MM.1S (cell line): ENCODE results near the gene LNX2.

Experiments used
- DNase-seq: peaks from one replicate; pipeline ENCODE4 v3.0.0-alpha.2; 2015
- H2AFZ ChIP-seq: fragments of 300-600 bp; sonication (generic); 2 replicates; pipeline ENCODE4 v1.6.0; 2016; ENCODE audit warnings: antibody characterized with exemption, low read length
- H3F3A ChIP-seq: fragments of 300-600 bp; sonication (generic); 2 replicates; pipeline ENCODE4 v1.6.1; 2016; ENCODE audit warnings: mild to moderate bottlenecking, antibody characterized with exemption, low read length, moderate library complexity, mixed read lengths; ENCODE audit not compliant: insufficient read depth
- H3K27ac ChIP-seq: fragments of 300-600 bp; sonication (generic); 2 replicates; pipeline ENCODE4 v1.5.1; 2016; ENCODE audit warnings: mild to moderate bottlenecking, low read length
- H3K27me3 ChIP-seq: fragments of 300-600 bp; sonication (generic); replicated peaks from 2 replicates; pipeline ENCODE4 v1.6.0; 2016; ENCODE audit warnings: low read length; ENCODE audit not compliant: insufficient read depth
- H3K36me3 ChIP-seq: fragments of 300-600 bp; sonication (generic); replicated peaks from 2 replicates; pipeline ENCODE4 v1.6.1; 2016; ENCODE audit warnings: mild to moderate bottlenecking, low read length, mixed read lengths; ENCODE audit not compliant: insufficient read depth
- H3K4me1 ChIP-seq: fragments of 300-600 bp; sonication (generic); 2 replicates; pipeline ENCODE4 v1.6.1; 2016; ENCODE audit warnings: low read length, mixed read lengths
- H3K4me2 ChIP-seq: fragments of 300-600 bp; sonication (generic); 2 replicates; pipeline ENCODE4 v1.6.0; 2016; ENCODE audit warnings: low read depth, low read length
- H3K4me3 ChIP-seq: fragments of 300-600 bp; sonication (generic); 2 replicates; pipeline ENCODE4 v1.5.1; 2016; ENCODE audit warnings: low read length, mixed read lengths
- H3K79me2 ChIP-seq: fragments of 300-600 bp; sonication (generic); 2 replicates; pipeline ENCODE4 v1.6.1; 2016; ENCODE audit warnings: mixed run types, low read length, mixed read lengths
- H3K9ac ChIP-seq: fragments of 300-600 bp; sonication (generic); 2 replicates; pipeline ENCODE4 v1.6.1; 2016; ENCODE audit warnings: low read length, mixed read lengths
- H3K9me2 ChIP-seq: fragments of 300-600 bp; sonication (generic); replicated peaks from 2 replicates; pipeline ENCODE4 v1.6.1; 2016; ENCODE audit warnings: mild to moderate bottlenecking, low read length, mixed read lengths; ENCODE audit not compliant: insufficient read depth
- H3K9me3 ChIP-seq: fragments of 300-600 bp; sonication (generic); replicated peaks from 2 replicates; pipeline ENCODE4 v1.6.1; 2016; ENCODE audit warnings: mild to moderate bottlenecking, low read length, mixed read lengths; ENCODE audit not compliant: insufficient read depth
- H4K20me1 ChIP-seq: fragments of 300-600 bp; sonication (generic); 2 replicates; pipeline ENCODE4 v1.6.1; 2016; ENCODE audit warnings: mild to moderate bottlenecking, low read length, moderate library complexity, mixed read lengths; ENCODE audit not compliant: insufficient read depth
- EZH2 ChIP-seq: fragments of 300-600 bp; sonication (generic); optimal IDR thresholded peaks from 2 replicates; pipeline ENCODE3; 2017; ENCODE audit warnings: low read depth, mild to moderate bottlenecking, antibody characterized with exemption, low read length, mixed read lengths
- EZH2phosphoT487 ChIP-seq: fragments of 300-600 bp; sonication (generic); IDR thresholded peaks from 2 replicates; pipeline ENCODE4 v1.6.1; 2018; ENCODE audit warnings: antibody characterized with exemption, low read length
- TF ChIP-seq, protein P1 (sequence below): fragments of 300-600 bp; sonication (generic); IDR thresholded peaks from 2 replicates; pipeline ENCODE4 v1.5.1; 2016; ENCODE audit warnings: antibody characterized with exemption, low read length, mixed read lengths

Gene LNX2

GRCh38 chr13:27628081-27628480 lies 7.8 kb upstream of the LNX2 start:
- no peak for DNase-seq
- Histone ChIP-seq H3K4me1 (peaks cover 2% of the 10 kb centered on the region; the same call in 1 of the 2 replicates), H3K9me3 (no peaks in the 10 kb centered on the region), H3K79me2 (peaks cover 94% of the 10 kb centered on the region), H3K4me3 (no peak overlapping the region), H3F3A (no peaks in the 10 kb centered on the region), H3K9ac (no peak overlapping the region), H3K9me2 (no peaks in the 10 kb centered on the region), H3K4me2 (no peak overlapping the region), H3K36me3 (no peaks in the 10 kb centered on the region), H3K27me3 (no peaks in the 10 kb centered on the region), H2AFZ (no peak overlapping the region), H4K20me1 (no peaks in the 10 kb centered on the region), H3K27ac (no peak overlapping the region)
- TF ChIP-seq, protein P1, sequence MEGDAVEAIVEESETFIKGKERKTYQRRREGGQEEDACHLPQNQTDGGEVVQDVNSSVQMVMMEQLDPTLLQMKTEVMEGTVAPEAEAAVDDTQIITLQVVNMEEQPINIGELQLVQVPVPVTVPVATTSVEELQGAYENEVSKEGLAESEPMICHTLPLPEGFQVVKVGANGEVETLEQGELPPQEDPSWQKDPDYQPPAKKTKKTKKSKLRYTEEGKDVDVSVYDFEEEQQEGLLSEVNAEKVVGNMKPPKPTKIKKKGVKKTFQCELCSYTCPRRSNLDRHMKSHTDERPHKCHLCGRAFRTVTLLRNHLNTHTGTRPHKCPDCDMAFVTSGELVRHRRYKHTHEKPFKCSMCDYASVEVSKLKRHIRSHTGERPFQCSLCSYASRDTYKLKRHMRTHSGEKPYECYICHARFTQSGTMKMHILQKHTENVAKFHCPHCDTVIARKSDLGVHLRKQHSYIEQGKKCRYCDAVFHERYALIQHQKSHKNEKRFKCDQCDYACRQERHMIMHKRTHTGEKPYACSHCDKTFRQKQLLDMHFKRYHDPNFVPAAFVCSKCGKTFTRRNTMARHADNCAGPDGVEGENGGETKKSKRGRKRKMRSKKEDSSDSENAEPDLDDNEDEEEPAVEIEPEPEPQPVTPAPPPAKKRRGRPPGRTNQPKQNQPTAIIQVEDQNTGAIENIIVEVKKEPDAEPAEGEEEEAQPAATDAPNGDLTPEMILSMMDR, result no peak
- TF ChIP-seq EZH2 (no peak), EZH2phosphoT487 (no peak)

- Histone ChIP-seq H3K9ac (no peak overlapping the region), H3K4me1 (peaks cover 5% of the 10 kb centered on the region; the same call in 1 of the 2 replicates), H3K4me2 (no peak overlapping the region), H3K27ac (no peak overlapping the region), H3K36me3 (no peaks in the 10 kb centered on the region), H3K27me3 (no peaks in the 10 kb centered on the region), H3F3A (no peaks in the 10 kb centered on the region), H2AFZ (no peak overlapping the region), H3K79me2 (peaks cover 96% of the 10 kb centered on the region), H3K4me3 (no peak overlapping the region), H4K20me1 (no peaks in the 10 kb centered on the region), H3K9me2 (no peaks in the 10 kb centered on the region), H3K9me3 (no peaks in the 10 kb centered on the region)
- TF ChIP-seq EZH2phosphoT487 (no peak), EZH2 (no peak)
- TF ChIP-seq, protein P1, result no peak
- DNase-seq, result no peak
These were observed 7.1 kb upstream of the LNX2 start for GRCh38 chr13:27627380-27627779.

DNA sequence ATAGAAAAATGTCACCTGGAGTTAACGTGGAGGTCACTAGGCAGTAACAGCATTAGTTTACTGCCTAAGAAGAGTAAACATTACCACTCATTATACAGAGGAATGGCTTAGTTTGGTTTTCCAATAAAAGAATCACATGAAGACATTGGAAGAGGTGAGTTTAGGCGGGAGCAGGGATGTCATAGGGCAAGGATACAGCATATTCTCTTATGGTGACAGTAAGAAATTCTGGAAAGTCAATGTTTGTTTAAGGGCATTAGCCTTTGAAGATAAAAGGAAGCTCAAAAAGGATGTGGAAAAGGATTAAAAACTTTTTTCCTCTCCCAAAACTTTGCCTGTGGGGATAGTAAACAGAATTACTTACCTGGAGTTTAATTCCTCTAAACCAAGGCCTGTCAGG lies 5.5 kb upstream of the LNX2 start:
- Histone ChIP-seq H3K4me2 (no peak overlapping the region), H3K4me1 (peaks cover 5% of the 10 kb centered on the region; the same call in 1 of the 2 replicates), H3F3A (peaks cover 5% of the 10 kb centered on the region; the same call in 1 of the 2 replicates), H3K9me3 (no peaks in the 10 kb centered on the region), H2AFZ (no peak overlapping the region), H3K4me3 (no peak overlapping the region), H3K9ac (no peak overlapping the region), H3K79me2 (peaks cover 88% of the 10 kb centered on the region), H3K27ac (no peak overlapping the region), H3K36me3 (no peaks in the 10 kb centered on the region), H3K27me3 (no peaks in the 10 kb centered on the region), H3K9me2 (no peaks in the 10 kb centered on the region), H4K20me1 (no peaks in the 10 kb centered on the region)
- DNase-seq, result no peak
- TF ChIP-seq EZH2 (no peak), EZH2phosphoT487 (no peak)
- TF ChIP-seq, protein P1, result no peak
